HG03469 (cell line): ENCODE results near the gene TRAF3IP3.
A peak's percentile ranks its signal among the peaks of the same experiment; 100 is the strongest.

ENCODE experiments used
- ATAC-seq: cut with Tn5 transposase; IDR thresholded peaks from one replicate; pipeline ENCODE4 v1.9.1; 2021; ENCODE audit warnings: mild to moderate bottlenecking, moderate library complexity, moderate number of reproducible peaks; ENCODE audit not compliant: unreplicated experiment

The TRAF3IP3 gene

DNA sequence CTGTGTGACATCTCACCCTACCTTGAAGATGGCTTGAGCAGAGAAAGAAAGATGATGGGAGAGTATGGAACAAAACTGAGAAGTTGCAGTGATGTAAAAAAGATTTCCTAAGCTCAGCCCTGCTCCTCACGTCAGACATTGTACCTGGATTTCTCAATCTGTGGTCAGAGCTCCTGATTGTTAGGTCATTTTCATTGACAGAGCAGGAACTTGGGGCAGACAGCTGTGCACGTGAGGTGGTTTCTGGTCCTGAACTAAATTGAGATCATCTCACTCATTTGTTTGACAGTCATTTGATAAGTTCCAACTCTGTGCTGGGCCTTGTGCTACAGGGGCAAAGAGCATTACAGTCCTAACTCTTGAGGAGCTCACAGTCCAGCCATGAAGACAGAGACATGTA, 10.2 kb downstream of the TRAF3IP3 start:
- no peak for ATAC-seq

- ATAC-seq: no peak
Observed at GRCh38 chr1:209767096-209767495, 11.2 kb downstream of the TRAF3IP3 start.

DNA sequence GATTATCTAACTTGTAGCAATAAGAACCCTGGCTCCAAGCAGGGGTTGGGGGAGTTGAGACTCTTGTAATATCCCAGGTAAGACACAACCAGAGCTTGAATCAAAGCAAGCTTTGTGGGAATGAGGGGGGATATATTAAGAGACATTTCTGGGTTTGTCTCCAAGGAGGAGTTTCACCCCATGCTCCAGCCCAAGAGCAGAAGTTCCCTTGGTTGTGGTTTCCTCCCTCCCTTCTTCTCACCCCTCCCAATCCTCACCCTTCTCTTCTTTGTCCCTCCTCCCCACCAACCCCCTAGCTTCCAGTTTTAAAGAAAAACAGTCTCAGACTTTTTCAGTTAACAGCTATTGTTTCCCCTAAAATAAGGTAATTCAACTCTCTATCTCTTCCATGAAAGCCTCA, 11.9 kb downstream of the TRAF3IP3 start:
- ATAC-seq: no peak

GRCh38 chr1:209768354-209768774, 12.5 kb downstream of the TRAF3IP3 start:
- peak; percentile 83 for ATAC-seq

DNA sequence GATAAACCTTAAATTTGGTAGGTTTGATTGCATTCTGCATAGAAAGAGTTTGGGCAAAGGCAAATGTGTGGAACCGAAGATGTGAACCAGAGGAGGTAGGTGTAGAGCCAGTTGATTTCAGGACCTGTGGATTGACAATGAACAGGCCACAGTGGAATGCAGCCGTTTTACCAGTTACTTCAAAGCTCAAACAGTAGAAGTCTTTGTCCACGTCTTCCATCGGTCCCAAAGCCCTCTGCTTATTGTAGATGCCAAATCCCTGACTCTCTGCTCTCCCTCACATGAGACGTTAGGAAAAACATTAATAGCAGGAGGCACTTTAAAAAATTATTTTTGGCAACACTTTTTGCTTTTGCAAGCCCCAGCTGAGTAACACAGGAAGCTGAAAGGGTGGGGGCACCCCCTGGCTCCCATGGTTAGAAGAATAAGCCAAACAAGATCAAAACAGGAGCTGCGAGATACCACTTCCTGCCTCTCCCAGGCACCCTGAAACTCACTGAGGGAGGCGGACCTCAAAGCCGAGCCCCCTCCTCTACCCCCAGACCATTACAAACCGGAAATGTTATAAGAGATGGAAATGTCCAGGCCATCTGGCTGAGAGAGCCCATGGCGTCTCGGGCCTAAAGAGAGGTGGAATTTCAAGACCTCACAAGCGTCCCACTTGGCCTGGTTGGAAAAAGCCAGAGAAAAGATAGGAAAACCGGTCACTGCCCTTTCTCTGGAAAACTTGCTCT, 13.5 kb downstream of the TRAF3IP3 start:
- ATAC-seq: peak; percentile 66

GRCh38 chr1:209769971-209770370, 14.1 kb downstream of the TRAF3IP3 start:
- ATAC-seq: no peak

- no peak for ATAC-seq
Observed at GRCh38 chr1:209770636-209771415, 15.0 kb downstream of the TRAF3IP3 start.

DNA sequence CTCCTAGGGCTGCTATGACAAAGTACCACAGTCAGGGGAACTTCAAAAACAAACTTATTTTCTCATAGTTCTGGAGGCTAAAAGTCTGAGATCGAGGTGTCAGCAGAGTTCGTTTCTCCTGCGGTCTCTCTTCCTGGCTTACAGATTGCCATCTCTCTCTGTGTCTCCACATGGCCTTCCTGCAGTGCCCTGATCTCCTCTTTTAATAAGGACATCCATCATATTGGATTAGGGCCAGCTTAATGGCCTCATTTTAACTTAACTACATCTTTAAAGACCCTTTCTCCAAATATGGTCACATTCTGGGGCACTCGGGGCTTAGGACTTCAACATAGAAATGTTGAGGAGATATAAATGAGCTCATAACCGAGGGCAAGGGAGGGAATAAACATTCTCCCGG, 16.3 kb downstream of the TRAF3IP3 start:
- ATAC-seq: no peak

DNA sequence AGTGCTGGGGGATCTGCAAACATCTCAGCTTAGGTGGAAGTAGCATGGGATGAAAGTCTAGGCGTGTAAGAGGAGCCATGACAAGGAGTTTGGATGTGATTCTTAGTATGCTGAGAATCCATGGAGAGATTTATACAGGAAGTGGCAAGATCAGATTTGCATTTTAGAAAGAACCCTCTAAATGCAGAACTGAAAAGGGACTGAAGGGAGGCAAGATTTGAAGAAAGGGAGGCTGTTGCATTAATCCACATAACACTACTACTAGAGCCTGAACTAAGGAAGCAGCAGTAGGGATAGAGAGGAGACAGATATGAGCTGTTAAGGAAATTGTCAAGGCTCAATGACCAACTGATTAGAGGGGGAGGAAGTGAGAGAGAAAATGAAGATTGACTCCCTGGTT, 18.7 kb downstream of the TRAF3IP3 start:
- ATAC-seq: no peak

DNA sequence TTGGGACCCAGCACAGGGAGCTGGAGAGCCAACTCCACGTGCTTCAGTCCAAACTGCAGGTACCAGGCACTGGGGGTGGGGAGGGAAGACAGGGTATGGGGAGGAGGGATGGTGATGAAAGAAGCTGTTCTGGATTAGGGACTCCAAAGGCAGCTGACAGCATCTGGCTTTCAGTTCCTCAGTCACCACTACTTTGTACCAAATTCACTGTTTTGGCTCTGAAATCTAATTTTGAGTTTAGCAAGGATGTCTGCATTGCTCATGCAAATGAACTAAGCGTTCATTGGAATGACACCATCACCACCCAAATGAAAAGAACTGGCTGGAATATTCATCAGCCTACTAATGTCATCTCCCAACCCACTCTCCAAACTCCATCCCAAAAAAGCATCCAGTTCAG, 19.8 kb downstream of the TRAF3IP3 start:
- no peak for ATAC-seq

DNA sequence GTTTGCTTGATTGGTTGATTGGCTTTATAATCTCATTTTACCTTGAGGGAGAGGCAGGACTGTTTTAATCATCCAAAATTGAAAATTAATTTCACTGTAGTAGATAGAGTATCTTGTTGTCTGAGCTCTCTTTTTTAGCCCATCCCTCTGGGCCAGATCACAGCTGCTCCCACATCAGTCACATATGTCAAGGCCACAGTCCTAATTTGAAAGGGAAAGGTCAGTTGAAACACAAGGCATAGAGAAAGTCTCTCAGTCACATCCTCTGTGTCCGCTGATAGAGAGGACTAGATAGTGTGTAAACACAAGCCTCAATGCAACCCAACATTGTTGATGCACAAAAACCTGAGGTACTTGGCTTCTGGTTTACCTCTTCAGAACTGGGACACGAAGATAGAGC, 21.7 kb downstream of the TRAF3IP3 start:
- ATAC-seq: no peak

- no peak for ATAC-seq
Observed at GRCh38 chr1:209778102-209778501, 22.2 kb downstream of the TRAF3IP3 start.

GRCh38 chr1:209780268-209780667, 24.4 kb downstream of the TRAF3IP3 start:
- ATAC-seq: no peak

- no peak for ATAC-seq
Observed at GRCh38 chr1:209783386-209783785, 27.5 kb downstream of the TRAF3IP3 start.

- ATAC-seq: peak; percentile 92
Observed at GRCh38 chr1:209784265-209785169, 28.7 kb downstream of the TRAF3IP3 start, which contains the start of gene C1orf74. Gene C1orf74 (minus strand): TSS chr1:209784559. CDS start chr1:209783634, 925 bp downstream.

GRCh38 chr1:209785592-209785991, 29.7 kb downstream of the TRAF3IP3 start:
- ATAC-seq: no peak

- ATAC-seq: no peak
Observed at GRCh38 chr1:209786146-209786545, 30.3 kb downstream of the TRAF3IP3 start.

GRCh38 chr1:209787551-209787950, 31.7 kb downstream of the TRAF3IP3 start:
- no peak for ATAC-seq

DNA sequence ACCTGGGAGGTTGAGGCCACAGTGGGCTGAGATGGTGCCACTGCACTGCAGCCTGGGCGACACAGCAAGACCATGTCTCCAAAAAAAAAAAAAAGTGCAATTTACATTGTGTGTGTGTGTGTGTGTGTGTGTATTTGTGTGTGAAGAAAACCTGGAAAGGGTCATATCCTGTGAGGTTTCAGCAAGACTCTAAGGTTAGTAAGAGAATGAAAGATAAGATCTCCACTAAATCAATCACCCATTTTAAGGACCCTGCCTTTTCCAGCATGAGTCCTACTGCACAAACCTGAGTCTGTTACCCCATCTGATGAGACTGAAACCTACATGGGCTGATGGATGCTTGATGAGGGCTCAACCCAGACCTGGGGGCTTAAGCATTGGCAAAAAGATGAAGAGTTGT, 33.4 kb downstream of the TRAF3IP3 start:
- no peak for ATAC-seq

GRCh38 chr1:209790286-209791193, 34.7 kb downstream of the TRAF3IP3 start:
- no peak for ATAC-seq
